Mesodermal cell (in vitro differentiated cells): ENCODE measurements around the gene CDS1.

Source experiments
- H3K27ac ChIP-seq: 2 replicates; pipeline ENCODE4 v1.7.0; 2013; ENCODE audit warnings: mild to moderate bottlenecking, low read depth, low read length, moderate library complexity; ENCODE audit not compliant: severe bottlenecking
- H3K36me3 ChIP-seq: 2 replicates; pipeline ENCODE4 v1.7.1; 2013; ENCODE audit warnings: mild to moderate bottlenecking, low read length, moderate library complexity; ENCODE audit not compliant: control insufficient read depth, insufficient read depth
- H3K4me1 ChIP-seq: one replicate; pipeline ENCODE4 v1.7.1; 2013; ENCODE audit warnings: mild to moderate bottlenecking, low read length; ENCODE audit not compliant: insufficient read depth, control insufficient read depth, poor library complexity, severe bottlenecking
- H3K4me3 ChIP-seq: 2 replicates; pipeline ENCODE4 v1.7.0; 2013; ENCODE audit warnings: low read length, control low read depth, mild to moderate bottlenecking; ENCODE audit not compliant: insufficient read depth, poor library complexity, severe bottlenecking; ENCODE audit errors: extremely low read depth
- H3K9me3 ChIP-seq: 2 replicates; pipeline ENCODE4 v1.7.1; 2013; ENCODE audit warnings: mild to moderate bottlenecking, low read length, moderate library complexity; ENCODE audit not compliant: control insufficient read depth
- WGBS, 2 experiments: methylation state at CpG; one replicate each; pipeline ENCODE4 v1.1.5; 2013; ENCODE audit warnings: missing lambda C conversion rate in 2 of 2; ENCODE audit not compliant: insufficient coverage in 2 of 2; 5-methylcytosine and 5-hydroxymethylcytosine counted together

CDS1 gene

DNA sequence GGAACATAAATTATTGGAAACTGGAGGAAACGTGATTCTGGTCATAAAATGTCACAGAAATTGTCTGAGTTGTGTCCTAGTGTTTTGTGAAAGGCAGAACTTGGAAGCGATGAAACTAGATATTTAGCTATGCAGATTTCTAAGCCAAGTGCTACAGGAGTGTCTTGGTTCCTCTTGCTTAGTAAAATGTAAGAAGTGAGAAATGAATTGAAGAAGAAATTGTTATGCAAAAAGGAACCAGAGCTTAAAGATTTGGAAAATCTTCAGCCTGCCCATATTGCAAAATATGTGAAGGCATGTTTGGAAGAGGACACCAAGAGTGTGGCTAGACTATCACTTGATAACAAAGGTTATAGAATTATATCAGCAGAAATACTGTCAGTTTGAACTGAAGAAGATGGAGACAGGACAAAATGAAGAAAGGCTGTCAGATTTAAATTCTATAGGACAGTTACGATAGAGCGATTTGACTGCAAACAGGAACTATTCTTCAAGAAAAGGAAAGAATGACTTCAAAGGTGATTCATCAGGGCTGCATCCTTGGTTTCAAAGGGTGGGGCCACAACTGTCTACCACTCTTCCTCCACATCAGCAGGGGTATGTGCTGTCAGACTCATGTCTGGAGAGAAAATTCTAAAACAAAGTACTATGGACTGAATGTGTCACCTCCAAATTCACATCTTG is 9.4 kb upstream of the CDS1 start:
- Histone ChIP-seq H3K36me3 (no peaks in the 10 kb centered on the region), H3K27ac (no peak overlapping the region), H3K4me1 (peaks cover 13% of the 10 kb centered on the region), H3K4me3 (no peak overlapping the region), H3K9me3 (no peaks in the 10 kb centered on the region)
- WGBS, 2 experiments: 83 to 92% methylated on average over 2 to 4 of the region's 4 CpGs

DNA sequence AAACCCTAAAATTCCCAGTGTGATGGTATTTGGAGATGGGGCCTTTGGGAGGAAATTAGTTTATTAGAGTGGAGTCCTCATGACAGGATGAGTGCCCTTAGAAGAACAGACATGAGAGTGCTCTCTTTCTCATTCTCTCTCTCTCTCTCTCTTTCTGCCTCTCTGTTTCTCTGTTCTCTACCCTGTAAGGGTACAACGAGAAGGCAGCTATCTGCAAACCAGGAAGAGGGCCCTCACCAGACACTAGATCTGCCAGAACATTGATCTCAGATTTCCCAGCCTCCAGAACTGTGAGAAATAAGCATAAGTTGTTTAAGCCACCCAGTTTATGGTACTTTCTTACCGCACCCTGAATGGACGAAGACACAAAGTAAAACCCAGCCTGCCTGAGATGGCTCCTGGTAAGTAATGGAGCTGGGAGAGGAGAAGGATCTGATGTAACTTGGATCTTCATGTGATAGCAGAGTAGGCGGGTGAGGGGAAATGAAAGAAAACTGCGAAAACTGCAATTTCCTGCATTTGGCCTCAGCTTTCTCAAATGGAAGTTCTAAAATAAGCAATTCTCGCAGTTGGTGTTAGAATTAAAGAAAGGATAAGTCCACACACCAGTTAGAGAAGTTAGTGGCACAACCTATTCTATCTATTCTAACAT is 8.7 kb upstream of the CDS1 start:
- WGBS, 2 experiments: 80 to 93% methylated on average over 3 to 5 of the region's 6 CpGs
- Histone ChIP-seq H3K9me3 (no peaks in the 10 kb centered on the region), H3K4me3 (no peak overlapping the region), H3K36me3 (no peaks in the 10 kb centered on the region), H3K4me1 (peaks cover 11% of the 10 kb centered on the region), H3K27ac (no peak overlapping the region)

DNA sequence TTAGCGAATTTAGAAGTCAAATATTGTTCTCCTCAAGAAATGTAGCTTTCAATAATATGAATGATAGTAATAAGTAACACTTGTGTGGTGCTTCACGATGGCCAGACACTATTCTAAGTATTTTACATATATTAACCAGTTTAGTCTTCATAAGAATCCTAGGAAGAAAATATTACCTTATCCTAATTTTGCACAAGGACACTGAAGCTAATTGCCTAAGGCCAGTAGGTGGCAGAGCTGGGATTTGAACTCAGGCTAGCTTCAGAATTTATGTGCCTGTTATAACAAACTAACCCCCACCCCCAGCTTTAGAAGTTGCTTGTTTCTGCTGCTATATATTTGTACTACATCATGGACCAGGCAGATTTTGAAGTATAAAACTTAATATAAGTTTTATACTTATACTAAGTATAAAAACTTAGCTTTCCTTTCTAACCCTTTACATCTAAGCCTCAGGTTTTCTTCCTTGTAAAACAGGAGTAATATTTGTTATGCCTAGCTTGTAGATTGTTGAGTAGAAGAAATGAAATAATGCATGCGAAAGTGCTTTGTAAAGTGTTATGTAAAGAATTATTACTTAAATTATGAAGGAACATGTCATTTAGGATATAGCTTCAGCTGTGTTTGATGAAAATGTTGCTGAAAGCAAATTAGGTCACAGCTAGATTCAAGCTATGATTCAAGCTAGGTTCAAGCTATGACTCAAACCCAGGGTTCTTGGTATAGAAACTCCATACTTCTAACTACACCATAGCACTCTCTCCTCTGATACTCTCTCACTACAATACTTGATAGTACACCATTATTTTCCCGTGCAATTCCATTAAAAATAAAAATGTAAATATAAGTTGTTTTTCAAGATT is 4.2 kb upstream of the CDS1 start:
- no peaks in the 10 kb centered on the region for H3K9me3 ChIP-seq
- 60 to 82% methylated on average over 1 of the region's 4 CpGs for WGBS, 2 experiments
- peak overlapping the region; percentile 33 for H3K27ac ChIP-seq
- no peak overlapping the region for H3K4me3 ChIP-seq
- H3K4me1 ChIP-seq: peaks cover 8% of the 10 kb centered on the region
- H3K36me3 ChIP-seq: no peaks in the 10 kb centered on the region

DNA sequence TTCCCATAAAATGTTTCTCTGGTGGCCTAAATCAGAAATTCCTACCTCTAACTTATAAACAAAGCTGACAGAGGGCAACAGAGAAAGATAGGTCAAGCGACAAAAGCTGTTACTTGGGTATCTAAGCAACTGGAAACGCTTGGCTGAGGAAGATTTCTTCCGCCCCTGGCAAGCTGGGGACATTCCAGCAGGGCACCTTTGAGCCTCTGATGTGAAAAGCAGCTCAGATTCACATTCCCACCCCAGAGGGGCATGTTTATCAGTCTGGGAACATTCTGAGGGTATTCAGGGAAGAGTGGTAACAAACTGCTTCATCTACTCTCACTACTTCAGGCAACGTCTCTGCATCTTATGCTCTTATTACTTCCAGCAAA is 3.5 kb upstream of the CDS1 start:
- H3K9me3 ChIP-seq: no peaks in the 10 kb centered on the region
- WGBS, 2 experiments: 47 to 50% methylated on average over 2 to 3 of the region's 4 CpGs

DNA sequence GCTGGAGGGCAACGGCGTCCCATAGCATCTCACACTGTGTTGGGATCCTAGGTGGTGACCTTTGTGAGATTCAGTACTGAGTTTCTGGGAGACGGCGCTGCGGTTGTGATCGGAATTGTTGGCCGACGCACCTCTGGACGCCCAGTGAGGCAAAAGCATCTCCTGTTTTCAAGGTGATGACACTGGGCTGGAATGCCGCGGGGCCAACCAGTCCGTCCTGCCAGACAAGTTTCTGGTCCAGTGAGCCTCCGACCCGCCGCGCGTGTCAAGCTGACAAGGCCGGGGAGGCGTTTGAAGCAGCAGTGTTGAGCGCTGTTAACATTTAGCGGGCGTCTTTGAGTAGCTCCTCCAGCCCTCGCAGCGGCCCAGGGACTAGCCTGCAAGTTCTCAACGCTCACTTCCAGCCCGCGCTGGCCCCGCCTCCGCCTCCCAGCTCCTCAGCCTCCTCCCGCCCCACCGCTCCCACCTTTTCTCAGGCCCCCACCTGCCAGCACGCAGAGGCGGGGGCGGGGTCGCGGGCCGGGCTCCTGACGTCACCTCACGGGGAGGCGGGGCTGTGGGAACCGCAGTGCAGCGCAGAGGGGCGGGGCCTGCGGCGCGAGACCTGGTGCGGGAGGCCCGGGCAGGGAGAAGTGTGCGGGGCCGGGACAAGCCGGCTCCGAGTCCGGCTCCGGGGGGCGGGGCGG is 482 bp upstream of the CDS1 start:
- 1 to 2% methylated on average over 39 to 42 of the region's 56 CpGs for WGBS, 2 experiments
- H3K27ac ChIP-seq: no peak overlapping the region
- H3K36me3 ChIP-seq: no peaks in the 10 kb centered on the region
- H3K9me3 ChIP-seq: no peaks in the 10 kb centered on the region
- H3K4me3 ChIP-seq: peak overlapping the region; percentile 57
- no peaks in the 10 kb centered on the region for H3K4me1 ChIP-seq

More for the DNA sequence above, 3.5 kb upstream of the CDS1 start:
- Histone ChIP-seq H3K27ac (peak overlapping the region; percentile 33), H3K4me3 (no peak overlapping the region), H3K4me1 (peaks cover 2% of the 10 kb centered on the region), H3K36me3 (no peaks in the 10 kb centered on the region)

DNA sequence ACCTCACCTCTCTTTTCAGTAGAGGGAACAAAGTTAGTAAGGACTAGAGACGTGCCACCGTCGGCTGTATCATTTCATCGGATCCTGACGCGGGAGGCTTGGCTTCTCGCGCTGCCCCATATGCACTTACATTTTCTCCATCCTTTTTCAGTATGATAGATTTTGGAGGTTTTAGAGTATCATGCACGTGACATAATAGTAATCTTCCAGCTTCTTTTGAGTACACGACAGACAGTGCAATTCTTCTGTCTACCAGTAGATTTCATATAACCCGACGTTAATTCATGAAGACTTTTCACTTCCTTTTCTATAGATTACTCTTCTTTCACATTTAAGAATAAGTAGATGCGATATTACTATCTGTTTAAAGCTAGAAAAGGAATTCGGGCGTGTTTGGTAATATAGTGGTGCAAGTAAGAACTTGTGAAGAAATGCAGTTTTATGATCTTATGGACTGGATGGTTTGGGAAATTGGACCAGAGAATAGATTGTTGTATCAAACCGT is 1.0 kb downstream of the CDS1 start:
- WGBS, 2 experiments: 61 to 77% methylated on average over 3 to 4 of the region's 16 CpGs
- Histone ChIP-seq H3K36me3 (no peaks in the 10 kb centered on the region), H3K4me3 (peak overlapping the region; percentile 57), H3K4me1 (no peaks in the 10 kb centered on the region), H3K27ac (no peak overlapping the region), H3K9me3 (peaks cover 12% of the 10 kb centered on the region)

DNA sequence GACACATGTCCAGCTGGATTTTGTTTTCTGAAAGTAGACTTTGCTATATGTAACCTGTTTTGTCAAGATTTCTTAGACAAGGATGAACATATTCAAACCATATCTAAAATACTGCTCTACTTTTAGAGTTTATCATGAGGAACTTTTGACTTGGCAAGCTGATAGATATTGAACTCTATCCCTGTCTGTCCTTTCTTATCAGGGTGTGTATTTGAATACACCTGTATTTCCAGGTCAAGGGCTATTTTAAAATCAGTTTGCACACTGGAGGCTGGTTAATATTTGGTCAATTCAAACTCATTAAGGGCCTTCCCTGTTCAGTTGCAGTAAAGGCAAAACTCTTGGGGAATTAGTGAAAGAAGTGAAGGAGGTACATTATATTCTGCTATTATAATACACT is 2.3 kb downstream of the CDS1 start:
- no peak overlapping the region for H3K4me3 ChIP-seq
- no peaks in the 10 kb centered on the region for H3K36me3 ChIP-seq
- no peaks in the 10 kb centered on the region for H3K4me1 ChIP-seq
- no peak overlapping the region for H3K27ac ChIP-seq
- peaks cover 13% of the 10 kb centered on the region for H3K9me3 ChIP-seq

DNA sequence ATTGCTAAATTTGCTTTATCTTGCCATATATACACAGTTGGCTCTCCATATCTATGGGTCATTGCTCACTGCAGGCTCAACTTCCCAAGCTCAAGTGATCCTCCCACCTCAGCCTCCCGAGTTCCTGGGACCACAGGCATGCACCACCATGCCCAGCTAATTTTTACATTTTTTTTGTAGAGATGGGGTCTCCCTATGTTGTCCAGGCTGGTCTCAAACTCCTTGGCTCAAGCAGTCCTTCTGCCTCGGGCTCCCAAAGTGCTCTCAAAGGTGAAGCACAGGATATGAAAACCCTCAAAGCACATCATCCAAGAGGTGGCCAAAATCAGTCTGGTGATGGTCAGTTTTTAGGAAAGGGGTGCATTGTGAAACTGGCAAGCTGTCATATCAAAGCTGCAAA is 11.8 kb downstream of the CDS1 start:
- no peaks in the 10 kb centered on the region for H3K9me3 ChIP-seq
- no peak overlapping the region for H3K27ac ChIP-seq
- H3K4me3 ChIP-seq: no peak overlapping the region
- 86% methylated on average over 2 of the region's 2 CpGs; no CpG with 5 or more reads in 1 of the 2 experiments for WGBS, 2 experiments
- no peaks in the 10 kb centered on the region for H3K36me3 ChIP-seq
- H3K4me1 ChIP-seq: no peaks in the 10 kb centered on the region

DNA sequence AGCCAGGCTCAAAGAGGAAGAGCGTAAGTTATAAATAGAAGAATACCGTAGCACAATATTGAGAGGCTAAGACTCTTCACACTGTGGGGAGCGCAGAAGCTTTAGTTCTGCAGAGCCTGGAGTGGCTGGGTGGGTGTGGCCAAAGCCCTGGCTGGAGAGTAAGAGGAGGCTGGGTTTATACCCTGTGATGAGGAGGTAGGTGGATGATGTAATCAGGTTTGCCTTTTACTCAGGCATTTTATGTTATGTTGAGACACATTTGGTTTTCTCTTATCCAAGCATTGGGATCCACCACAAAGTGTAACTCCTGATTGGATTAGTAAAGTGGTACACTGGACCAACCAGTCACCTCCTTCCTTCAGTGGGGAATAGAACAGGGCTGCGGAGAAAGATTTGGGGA is 13.9 kb downstream of the CDS1 start:
- no peak overlapping the region for H3K27ac ChIP-seq
- no peaks in the 10 kb centered on the region for H3K4me1 ChIP-seq
- WGBS, 2 experiments: 90 to 96% methylated on average over 3 of the region's 4 CpGs
- no peaks in the 10 kb centered on the region for H3K36me3 ChIP-seq
- H3K9me3 ChIP-seq: no peaks in the 10 kb centered on the region
- H3K4me3 ChIP-seq: no peak overlapping the region

DNA sequence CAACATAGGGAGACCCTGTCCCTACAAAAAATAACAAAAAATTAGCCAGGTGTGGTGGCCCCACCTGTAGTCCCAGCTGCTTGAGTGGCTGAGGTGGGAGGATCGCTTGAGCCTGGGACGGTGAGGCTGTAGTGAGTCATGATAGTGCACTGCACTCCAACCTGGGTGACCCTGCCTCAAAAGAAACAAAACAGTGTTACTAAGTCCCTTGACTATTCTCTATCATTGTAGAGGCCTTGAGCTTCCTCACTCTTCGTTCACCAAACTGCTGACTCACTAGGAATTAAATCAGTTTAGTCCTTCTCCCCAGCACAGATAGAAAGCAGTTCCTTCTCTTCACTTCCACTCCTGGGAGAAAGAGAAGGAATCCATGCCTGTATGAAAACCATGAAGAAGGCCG is 14.5 kb downstream of the CDS1 start:
- Histone ChIP-seq H3K9me3 (no peaks in the 10 kb centered on the region), H3K27ac (no peak overlapping the region), H3K36me3 (no peaks in the 10 kb centered on the region), H3K4me3 (no peak overlapping the region), H3K4me1 (no peaks in the 10 kb centered on the region)
- WGBS, 2 experiments: 82 to 85% methylated on average over 2 to 3 of the region's 4 CpGs
